OCI-LY3 (cell line): ENCODE data around the gene MVD.

Experiments
- EZH2phosphoT487 ChIP-seq: fragments of 200-600 bp; shearing (Covaris generic); IDR thresholded peaks from 2 replicates; pipeline ENCODE4 v1.6.1; 2018; ENCODE audit warnings: antibody characterized with exemption, mixed run types, low read depth
- TF ChIP-seq, protein P1 (sequence below): fragments of 200-600, 300-600 bp; sonication (generic); IDR thresholded peaks from 2 replicates; pipeline ENCODE4 v1.5.1; 2014; ENCODE audit warnings: antibody characterized with exemption, low read length, low read depth

DNA sequence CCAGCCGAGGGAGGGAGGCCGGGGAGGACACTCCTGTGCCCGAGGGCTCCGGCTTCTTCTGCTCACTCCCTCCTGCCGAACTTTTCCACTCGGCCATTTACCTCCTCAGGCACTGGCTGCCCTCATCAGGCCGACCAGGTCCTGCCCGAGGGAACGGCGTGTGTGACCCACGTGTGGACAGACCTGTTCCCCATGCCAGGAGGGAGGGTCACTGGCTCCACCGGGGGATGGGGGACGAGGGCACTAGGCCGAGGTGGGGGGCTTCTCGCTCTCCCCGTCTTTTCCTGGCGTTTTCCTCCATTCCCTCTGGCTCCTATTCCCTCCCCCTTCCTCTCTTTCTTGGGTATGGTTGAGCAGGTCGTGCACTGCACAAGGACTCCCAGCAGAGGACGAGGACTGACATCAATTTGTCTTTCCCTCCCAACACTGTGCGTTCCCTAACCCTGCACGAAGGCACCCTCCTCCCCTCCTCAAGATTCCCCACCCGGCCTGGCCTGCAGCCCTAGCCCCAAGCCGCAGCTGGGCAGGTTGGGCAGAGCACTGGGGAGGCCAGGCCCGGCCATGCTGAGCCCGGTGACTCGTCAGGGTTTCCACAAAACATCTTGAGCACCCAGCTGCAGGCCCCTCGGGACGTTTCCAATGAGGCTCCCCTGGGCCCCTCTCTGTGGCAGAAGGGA is 27.8 kb downstream of the MVD start:
- TF ChIP-seq, protein P1, sequence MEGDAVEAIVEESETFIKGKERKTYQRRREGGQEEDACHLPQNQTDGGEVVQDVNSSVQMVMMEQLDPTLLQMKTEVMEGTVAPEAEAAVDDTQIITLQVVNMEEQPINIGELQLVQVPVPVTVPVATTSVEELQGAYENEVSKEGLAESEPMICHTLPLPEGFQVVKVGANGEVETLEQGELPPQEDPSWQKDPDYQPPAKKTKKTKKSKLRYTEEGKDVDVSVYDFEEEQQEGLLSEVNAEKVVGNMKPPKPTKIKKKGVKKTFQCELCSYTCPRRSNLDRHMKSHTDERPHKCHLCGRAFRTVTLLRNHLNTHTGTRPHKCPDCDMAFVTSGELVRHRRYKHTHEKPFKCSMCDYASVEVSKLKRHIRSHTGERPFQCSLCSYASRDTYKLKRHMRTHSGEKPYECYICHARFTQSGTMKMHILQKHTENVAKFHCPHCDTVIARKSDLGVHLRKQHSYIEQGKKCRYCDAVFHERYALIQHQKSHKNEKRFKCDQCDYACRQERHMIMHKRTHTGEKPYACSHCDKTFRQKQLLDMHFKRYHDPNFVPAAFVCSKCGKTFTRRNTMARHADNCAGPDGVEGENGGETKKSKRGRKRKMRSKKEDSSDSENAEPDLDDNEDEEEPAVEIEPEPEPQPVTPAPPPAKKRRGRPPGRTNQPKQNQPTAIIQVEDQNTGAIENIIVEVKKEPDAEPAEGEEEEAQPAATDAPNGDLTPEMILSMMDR = no peak
- no peak for TF ChIP-seq EZH2phosphoT487
